Measurements from ENCODE around the gene QRFP.
"Not testable (repeated sequence)": the region's sequence is repeated elsewhere in the genome, so short reads cannot be mapped to it uniquely, and the experiment has no call there.

QRFP gene

GRCh38 chr9:130918101-130918825 is 21.7 kb upstream of the QRFP start:
- Mint-ChIP-seq H3K36me3 (ENCODE audit: low read depth) (no peaks in the 10 kb centered on the region), H3K9me3 (no peaks in the 10 kb centered on the region)

GRCh38 chr9:130917168-130917960 is 20.8 kb upstream of the QRFP start:
- Mint-ChIP-seq H3K27ac (no peak overlapping the region), H3K27me3 (ENCODE audit: low read depth) (no peaks in the 10 kb centered on the region), H3K9me3 (no peaks in the 10 kb centered on the region), H3K36me3 (ENCODE audit: low read depth) (no peaks in the 10 kb centered on the region), H3K4me1 (ENCODE audit: low read depth) (no peaks in the 10 kb centered on the region), H3K4me3 (no peak overlapping the region)
- no peak for DNase-seq (ENCODE audit: low spot score)

More at GRCh38 chr9:130918101-130918825, 21.7 kb upstream of the QRFP start:
- H3K4me1 Mint-ChIP-seq (ENCODE audit: low read depth): no peaks in the 10 kb centered on the region
- H3K4me3 Mint-ChIP-seq: no peak overlapping the region
- DNase-seq (ENCODE audit: low spot score): no peak
- H3K27me3 Mint-ChIP-seq (ENCODE audit: low read depth): no peaks in the 10 kb centered on the region
- H3K27ac Mint-ChIP-seq: no peak overlapping the region

- H3K27ac Mint-ChIP-seq: no peak overlapping the region
- no peak overlapping the region for H3K4me3 Mint-ChIP-seq
- no peaks in the 10 kb centered on the region for H3K36me3 Mint-ChIP-seq (ENCODE audit: low read depth)
- no peak for DNase-seq (ENCODE audit: low spot score)
- H3K27me3 Mint-ChIP-seq (ENCODE audit: low read depth): no peaks in the 10 kb centered on the region
- no peaks in the 10 kb centered on the region for H3K9me3 Mint-ChIP-seq
- H3K4me1 Mint-ChIP-seq (ENCODE audit: low read depth): no peaks in the 10 kb centered on the region
These were observed 18.5 kb upstream of the QRFP start for GRCh38 chr9:130915096-130915447.

GRCh38 chr9:130914417-130915095 is 17.9 kb upstream of the QRFP start:
- Mint-ChIP-seq H3K27ac (no peak overlapping the region), H3K9me3 (no peaks in the 10 kb centered on the region), H3K4me1 (ENCODE audit: low read depth) (no peaks in the 10 kb centered on the region), H3K36me3 (ENCODE audit: low read depth) (no peaks in the 10 kb centered on the region), H3K27me3 (ENCODE audit: low read depth) (no peaks in the 10 kb centered on the region), H3K4me3 (no peak overlapping the region)
- no peak for DNase-seq (ENCODE audit: low spot score)

GRCh38 chr9:130913599-130914416 is 17.2 kb upstream of the QRFP start:
- H3K4me3 Mint-ChIP-seq: no peak overlapping the region
- no peaks in the 10 kb centered on the region for H3K27me3 Mint-ChIP-seq (ENCODE audit: low read depth)
- H3K36me3 Mint-ChIP-seq (ENCODE audit: low read depth): no peaks in the 10 kb centered on the region
- H3K9me3 Mint-ChIP-seq: no peaks in the 10 kb centered on the region
- no peak for DNase-seq (ENCODE audit: low spot score)
- H3K27ac Mint-ChIP-seq: no peak overlapping the region
- no peaks in the 10 kb centered on the region for H3K4me1 Mint-ChIP-seq (ENCODE audit: low read depth)

- no peak for DNase-seq (ENCODE audit: low spot score)
- Mint-ChIP-seq H3K36me3 (ENCODE audit: low read depth) (no peaks in the 10 kb centered on the region), H3K27me3 (ENCODE audit: low read depth) (no peaks in the 10 kb centered on the region), H3K4me3 (no peak overlapping the region), H3K27ac (no peak overlapping the region), H3K9me3 (no peaks in the 10 kb centered on the region), H3K4me1 (ENCODE audit: low read depth) (no peaks in the 10 kb centered on the region)
These were observed 16.5 kb upstream of the QRFP start for GRCh38 chr9:130912932-130913598.

- Mint-ChIP-seq H3K27ac (no peak overlapping the region), H3K27me3 (ENCODE audit: low read depth) (no peaks in the 10 kb centered on the region), H3K36me3 (ENCODE audit: low read depth) (no peaks in the 10 kb centered on the region), H3K9me3 (no peaks in the 10 kb centered on the region), H3K4me1 (ENCODE audit: low read depth) (no peaks in the 10 kb centered on the region), H3K4me3 (no peak overlapping the region)
- no peak for DNase-seq (ENCODE audit: low spot score)
These were observed 14.8 kb upstream of the QRFP start for GRCh38 chr9:130911254-130912049.

GRCh38 chr9:130910670-130911069 is 14.1 kb upstream of the QRFP start:
- DNase-seq (ENCODE audit: low spot score); H3K27ac Mint-ChIP-seq; H3K4me1 Mint-ChIP-seq (ENCODE audit: low read depth); H3K27me3 Mint-ChIP-seq (ENCODE audit: low read depth); H3K9me3 Mint-ChIP-seq; H3K4me3 Mint-ChIP-seq; H3K36me3 Mint-ChIP-seq (ENCODE audit: low read depth): not testable (repeated sequence)

GRCh38 chr9:130910041-130910440 is 13.4 kb upstream of the QRFP start:
- H3K36me3 Mint-ChIP-seq (ENCODE audit: low read depth); H3K4me1 Mint-ChIP-seq (ENCODE audit: low read depth): not testable (repeated sequence)

GRCh38 chr9:130908878-130909355 is 12.3 kb upstream of the QRFP start:
- no peak for DNase-seq (ENCODE audit: low spot score)
- Mint-ChIP-seq H3K9me3 (no peaks in the 10 kb centered on the region), H3K27ac (no peak overlapping the region), H3K4me3 (no peak overlapping the region), H3K27me3 (ENCODE audit: low read depth) (no peaks in the 10 kb centered on the region), H3K36me3 (ENCODE audit: low read depth) (no peaks in the 10 kb centered on the region), H3K4me1 (ENCODE audit: low read depth) (no peaks in the 10 kb centered on the region)

More at GRCh38 chr9:130910041-130910440, 13.4 kb upstream of the QRFP start:
- H3K27me3 Mint-ChIP-seq (ENCODE audit: low read depth); H3K9me3 Mint-ChIP-seq; H3K4me3 Mint-ChIP-seq; H3K27ac Mint-ChIP-seq; DNase-seq (ENCODE audit: low spot score): not testable (repeated sequence)

- Mint-ChIP-seq H3K27ac (no peak overlapping the region), H3K4me3 (no peak overlapping the region), H3K36me3 (ENCODE audit: low read depth) (no peaks in the 10 kb centered on the region), H3K27me3 (ENCODE audit: low read depth) (no peaks in the 10 kb centered on the region), H3K9me3 (no peaks in the 10 kb centered on the region), H3K4me1 (ENCODE audit: low read depth) (no peaks in the 10 kb centered on the region)
- DNase-seq (ENCODE audit: low spot score): no peak
These were observed 11.7 kb upstream of the QRFP start for GRCh38 chr9:130908146-130908877.

- Mint-ChIP-seq H3K4me3 (no peak overlapping the region), H3K9me3 (no peaks in the 10 kb centered on the region), H3K36me3 (ENCODE audit: low read depth) (no peaks in the 10 kb centered on the region), H3K27ac (no peak overlapping the region), H3K4me1 (ENCODE audit: low read depth) (no peaks in the 10 kb centered on the region), H3K27me3 (ENCODE audit: low read depth) (no peaks in the 10 kb centered on the region)
- DNase-seq (ENCODE audit: low spot score): no peak
These were observed 10.3 kb upstream of the QRFP start for GRCh38 chr9:130906735-130907416.

Data from T-helper 2 cell treated with Interferon-gamma antibody and Interleukin-4, amounts not matched to agents 5 μg/mL and 100 μg/mL, for 36 hours (primary cell).